Neutrophil (primary cell): ENCODE results near the gene ZNRF3.
"Not testable (repeated sequence)": the region's sequence is repeated elsewhere in the genome, so short reads cannot be mapped to it uniquely, and the experiment has no call there.

ENCODE experiments used
- H3K27ac ChIP-seq: fragments of 200-600 bp; sonication (generic); 2 replicates; pipeline ENCODE4 v1.5.1; 2016; ENCODE audit warnings: mild to moderate bottlenecking, moderate library complexity
- H3K27me3 ChIP-seq: fragments of 200-600 bp; sonication (generic); 2 replicates; pipeline ENCODE4 v1.6.0; 2016; ENCODE audit warnings: mild to moderate bottlenecking
- H3K36me3 ChIP-seq: fragments of 200-600 bp; sonication (generic); 2 replicates; pipeline ENCODE4 v1.5.1; 2017
- H3K4me1 ChIP-seq, 2 experiments: fragments of 200-600 bp in 1 of 2; sonication (generic) in 1 of 2; 1 replicate in 1 of 2; 2 replicates in 1 of 2; pipeline versions ENCODE4 v1.5.1 to v1.6.1; 2013 to 2016; ENCODE audit warnings: low read depth in 1 of 2, low read length in 1 of 2, mild to moderate bottlenecking in 1 of 2, moderate library complexity in 1 of 2; ENCODE audit not compliant: control insufficient read depth in 1 of 2, insufficient read depth in 1 of 2
- H3K4me3 ChIP-seq, 2 experiments: fragments of 200-600 bp in 1 of 2; sonication (generic) in 1 of 2; 1 replicate in 1 of 2; 2 replicates in 1 of 2; pipeline ENCODE4 v1.5.1; 2013 to 2016; ENCODE audit warnings: low read depth in 1 of 2, low read length in 1 of 2, mild to moderate bottlenecking in 1 of 2, moderate library complexity in 1 of 2
- H3K9me3 ChIP-seq: fragments of 200-600 bp; sonication (generic); 2 replicates; pipeline ENCODE4 v1.5.1; 2016
- CTCF ChIP-seq: fragments of 200-600 bp; sonication (generic); IDR thresholded peaks from 2 replicates; pipeline ENCODE4 v1.5.1; 2016; ENCODE audit warnings: antibody characterized with exemption

Gene ZNRF3

GRCh38 chr22:28904211-28904896 is 21.0 kb downstream of the ZNRF3 start:
- no peaks in the 10 kb centered on the region for H3K9me3 ChIP-seq
- no peak overlapping the region for H3K27ac ChIP-seq
- no peaks in the 10 kb centered on the region for H3K4me1 ChIP-seq
- no peak for TF ChIP-seq CTCF
- peaks cover 13% of the 10 kb centered on the region for H3K27me3 ChIP-seq
- H3K4me3 ChIP-seq: no peak overlapping the region
- H3K36me3 ChIP-seq: no peaks in the 10 kb centered on the region

- H3K4me1 ChIP-seq: no peaks in the 10 kb centered on the region
- peaks cover 6% of the 10 kb centered on the region for H3K27me3 ChIP-seq
- H3K4me3 ChIP-seq: no peak overlapping the region
- no peaks in the 10 kb centered on the region for H3K36me3 ChIP-seq
- H3K9me3 ChIP-seq: no peaks in the 10 kb centered on the region
- no peak overlapping the region for H3K27ac ChIP-seq
- no peak for TF ChIP-seq CTCF
Measured at GRCh38 chr22:28905256-28905832, 22.0 kb downstream of the ZNRF3 start.

GRCh38 chr22:28906312-28906711 is 22.9 kb downstream of the ZNRF3 start:
- no peaks in the 10 kb centered on the region for H3K9me3 ChIP-seq
- TF ChIP-seq CTCF: no peak
- no peak overlapping the region for H3K4me3 ChIP-seq
- no peaks in the 10 kb centered on the region for H3K27me3 ChIP-seq
- no peaks in the 10 kb centered on the region for H3K4me1 ChIP-seq
- H3K36me3 ChIP-seq: no peaks in the 10 kb centered on the region
- no peak overlapping the region for H3K27ac ChIP-seq

- H3K9me3 ChIP-seq: no peaks in the 10 kb centered on the region
- no peaks in the 10 kb centered on the region for H3K4me1 ChIP-seq
- no peaks in the 10 kb centered on the region for H3K36me3 ChIP-seq
- no peak overlapping the region for H3K4me3 ChIP-seq
- no peaks in the 10 kb centered on the region for H3K27me3 ChIP-seq
- TF ChIP-seq CTCF: no peak
- H3K27ac ChIP-seq: no peak overlapping the region
Measured at GRCh38 chr22:28907311-28908008, 24.1 kb downstream of the ZNRF3 start.

- H3K4me3 ChIP-seq, H3K27ac ChIP-seq, H3K27me3 ChIP-seq, H3K36me3 ChIP-seq, H3K4me1 ChIP-seq, H3K9me3 ChIP-seq: not testable (repeated sequence)
Measured at GRCh38 chr22:28908810-28909209, 25.4 kb downstream of the ZNRF3 start.

GRCh38 chr22:28909375-28909774 is 26.0 kb downstream of the ZNRF3 start:
- TF ChIP-seq CTCF: no peak
- H3K27ac ChIP-seq: no peak overlapping the region
- H3K36me3 ChIP-seq: no peaks in the 10 kb centered on the region
- H3K4me1 ChIP-seq: no peaks in the 10 kb centered on the region
- H3K9me3 ChIP-seq: no peaks in the 10 kb centered on the region
- no peak overlapping the region for H3K4me3 ChIP-seq
- H3K27me3 ChIP-seq: no peaks in the 10 kb centered on the region
